GM23248 (cell line): ENCODE results near the gene RAB6B. TPM values are rescaled to one million over a fixed set of nuclear protein-coding genes. Genes with fewer than 3 reads are reported as not detected.

Experiments used
- DNase-seq: peaks from one replicate; pipeline ENCODE4 v3.0.0-alpha.2; 2015
- H2AFZ ChIP-seq: fragments of 200-600 bp; sonication (generic); 2 replicates; pipeline ENCODE4 v1.6.1; 2016; ENCODE audit warnings: antibody characterized with exemption
- H3F3A ChIP-seq: fragments of 200-600 bp; sonication (generic); 2 replicates; pipeline ENCODE4 v1.6.1; 2016; ENCODE audit warnings: mild to moderate bottlenecking, antibody characterized with exemption, mixed run types; ENCODE audit not compliant: insufficient read depth
- H3K27ac ChIP-seq: fragments of 200-600 bp; sonication (generic); 2 replicates; pipeline ENCODE4 v1.5.1; 2016; ENCODE audit warnings: mild to moderate bottlenecking
- H3K27me3 ChIP-seq: fragments of 200-600 bp; sonication (generic); replicated peaks from 2 replicates; pipeline ENCODE4 v1.6.1; 2016; ENCODE audit warnings: mild to moderate bottlenecking; ENCODE audit not compliant: insufficient read depth
- H3K36me3 ChIP-seq: fragments of 200-600 bp; sonication (generic); 2 replicates; pipeline ENCODE4 v1.6.1; 2016; ENCODE audit warnings: low read depth, mild to moderate bottlenecking
- H3K4me1 ChIP-seq: fragments of 200-600 bp; sonication (generic); 2 replicates; pipeline ENCODE4 v1.6.1; 2016; ENCODE audit warnings: mild to moderate bottlenecking; ENCODE audit not compliant: insufficient read depth
- H3K4me2 ChIP-seq: fragments of 200-600 bp; sonication (generic); one replicate; pipeline ENCODE4 v1.6.1; 2016; ENCODE audit warnings: mild to moderate bottlenecking; ENCODE audit not compliant: unreplicated experiment
- H3K4me3 ChIP-seq: fragments of 200-600 bp; sonication (generic); 2 replicates; pipeline ENCODE4 v1.5.1; 2016; ENCODE audit warnings: mild to moderate bottlenecking
- H3K79me2 ChIP-seq: fragments of 200-600 bp; sonication (generic); 2 replicates; pipeline ENCODE4 v1.6.1; 2016; ENCODE audit warnings: mild to moderate bottlenecking; ENCODE audit not compliant: insufficient read depth
- H3K9ac ChIP-seq: fragments of 200-600 bp; sonication (generic); 2 replicates; pipeline ENCODE4 v1.6.1; 2016; ENCODE audit warnings: mild to moderate bottlenecking
- H3K9me2 ChIP-seq: fragments of 200-600 bp; sonication (generic); 2 replicates; pipeline ENCODE4 v1.6.1; 2016; ENCODE audit warnings: mixed run types, mild to moderate bottlenecking, moderate library complexity; ENCODE audit not compliant: insufficient read depth
- H3K9me3 ChIP-seq: fragments of 200-600 bp; sonication (generic); one replicate; pipeline ENCODE4 v1.6.1; 2017; ENCODE audit warnings: low read depth
- H4K20me1 ChIP-seq: fragments of 200-600 bp; sonication (generic); 2 replicates; pipeline ENCODE4 v1.6.0; 2016; ENCODE audit not compliant: insufficient read depth
- EZH2 ChIP-seq: fragments of 200-600 bp; sonication (generic); IDR thresholded peaks from 2 replicates; pipeline ENCODE4 v1.6.1; 2018; ENCODE audit warnings: antibody characterized with exemption, mild to moderate bottlenecking; ENCODE audit not compliant: insufficient read depth, poor library complexity, severe bottlenecking
- EZH2phosphoT487 ChIP-seq: fragments of 200-600 bp; sonication (generic); IDR thresholded peaks from 2 replicates; pipeline ENCODE4 v1.6.1; 2018; ENCODE audit warnings: antibody characterized with exemption, moderate library complexity, mild to moderate bottlenecking, low read depth; ENCODE audit not compliant: insufficient read depth
- WGBS, 2 experiments: methylation state at CpG; one replicate each; pipeline ENCODE4 v1.1.6; 2015 to 2017; ENCODE audit warnings: low lambda C conversion rate in 2 of 2, low coverage in 1 of 2; ENCODE audit errors: missing lambda C conversion rate in 2 of 2; 5-methylcytosine and 5-hydroxymethylcytosine counted together
- in situ Hi-C: fragments of 300-500 bp; cut with MboI; formaldehyde crosslinking; loops from 2 replicates; pipeline ENCODE4 v1.15.0; 2020
- polyA plus RNA-seq: library from polyadenylated mRNA; unstranded; fragments of >200 nt; fragmentation: Nextera tagmentation; extraction: Ambion mirVana; gene quantifications from 2 replicates; pipeline ENCODE4 v1.2.1, GENCODE V29; 2016
- total RNA-seq: library from RNA; depleted of rRNA; stranded (reverse); fragments of >200 nt; shearing (Covaris generic); gene quantifications from 2 replicates; pipeline ENCODE4 v1.2.3, GENCODE V29; 2014

RAB6B gene
- total and polyA plus RNA-seq, 2 experiments from 2014 or later = 0.59 to 0.76 TPM

GRCh38 chr3:133933097-133934024 is 37.7 kb upstream of the RAB6B start:
- no peak for DNase-seq
- no peaks in the 10 kb centered on the region for H3K36me3 ChIP-seq
- H3K79me2 ChIP-seq = no peaks in the 10 kb centered on the region
- no peak overlapping the region for H3K9ac ChIP-seq
- H4K20me1 ChIP-seq = no peaks in the 10 kb centered on the region
- H2AFZ ChIP-seq = no peak overlapping the region
- H3K27me3 ChIP-seq = no peaks in the 10 kb centered on the region
- no peaks in the 10 kb centered on the region for H3K9me2 ChIP-seq
- no peaks in the 10 kb centered on the region for H3K9me3 ChIP-seq
- H3K4me2 ChIP-seq = no peak overlapping the region
- H3K27ac ChIP-seq = no peak overlapping the region
- in situ Hi-C loops = loop anchor here (10.0 to 25.0 kb wide), 2 partner anchors 261 to 554 kb away; partner anchors contain the start of genes ANAPC13 and CEP63
- no peak overlapping the region for H3K4me3 ChIP-seq
- no peak for TF ChIP-seq EZH2phosphoT487
- TF ChIP-seq EZH2 = no peak
- H3K4me1 ChIP-seq = peaks cover 6% of the 10 kb centered on the region
- no peaks in the 10 kb centered on the region for H3F3A ChIP-seq
- WGBS, 2 experiments = 83 to 90% methylated on average over 9 of the region's 9 CpGs

GRCh38 chr3:133932009-133932408 is 36.3 kb upstream of the RAB6B start:
- H3K9me3 ChIP-seq = no peaks in the 10 kb centered on the region
- H3K79me2 ChIP-seq = no peaks in the 10 kb centered on the region
- H3K4me1 ChIP-seq = 0 out of 2 replicates have a peak, but pooled peaks cover 2% of the 10 kb centered on the region
- no peak overlapping the region for H3K27ac ChIP-seq
- no peak for DNase-seq
- H2AFZ ChIP-seq = no peak overlapping the region
- 98% methylated on average over 6 of the region's 6 CpGs for WGBS, 2 experiments
- H3F3A ChIP-seq = no peaks in the 10 kb centered on the region
- H3K36me3 ChIP-seq = no peaks in the 10 kb centered on the region
- in situ Hi-C loops = loop anchor here (10.0 to 25.0 kb wide), 2 partner anchors 263 to 555 kb away; partner anchors contain the start of genes ANAPC13 and CEP63
- no peak for TF ChIP-seq EZH2phosphoT487
- TF ChIP-seq EZH2 = no peak
- H3K9me2 ChIP-seq = no peaks in the 10 kb centered on the region
- H3K9ac ChIP-seq = no peak overlapping the region
- H3K4me3 ChIP-seq = no peak overlapping the region
- H3K27me3 ChIP-seq = no peaks in the 10 kb centered on the region
- H4K20me1 ChIP-seq = no peaks in the 10 kb centered on the region
- no peak overlapping the region for H3K4me2 ChIP-seq

GRCh38 chr3:133931084-133931483 is 35.4 kb upstream of the RAB6B start:
- Histone ChIP-seq H3K36me3 (no peaks in the 10 kb centered on the region), H3K79me2 (no peaks in the 10 kb centered on the region), H2AFZ (no peak overlapping the region), H3K9me3 (no peaks in the 10 kb centered on the region), H3K4me3 (no peak overlapping the region), H3K4me2 (no peak overlapping the region), H3K9me2 (no peaks in the 10 kb centered on the region), H3K4me1 (0 out of 2 replicates have a peak, but pooled peaks cover 2% of the 10 kb centered on the region), H3K27me3 (no peaks in the 10 kb centered on the region), H3K27ac (no peak overlapping the region), H3F3A (no peaks in the 10 kb centered on the region), H3K9ac (no peak overlapping the region), H4K20me1 (no peaks in the 10 kb centered on the region)
- TF ChIP-seq EZH2 (no peak), EZH2phosphoT487 (no peak)
- WGBS, 2 experiments = 91 to 95% methylated on average over 8 of the region's 8 CpGs
- in situ Hi-C loops = loop anchor here (10.0 to 25.0 kb wide), 2 partner anchors 264 to 556 kb away; partner anchors contain the start of genes ANAPC13 and CEP63
- DNase-seq = no peak

GRCh38 chr3:133930341-133930933 is 34.8 kb upstream of the RAB6B start:
- no peaks in the 10 kb centered on the region for H3K9me3 ChIP-seq
- H3F3A ChIP-seq = no peaks in the 10 kb centered on the region
- 0 out of 2 replicates have a peak, but pooled peaks cover 2% of the 10 kb centered on the region for H3K4me1 ChIP-seq
- no peak overlapping the region for H3K9ac ChIP-seq
- no peaks in the 10 kb centered on the region for H3K79me2 ChIP-seq
- TF ChIP-seq EZH2 (no peak), EZH2phosphoT487 (no peak)
- H3K9me2 ChIP-seq = no peaks in the 10 kb centered on the region
- H3K4me2 ChIP-seq = no peak overlapping the region
- no peak overlapping the region for H3K4me3 ChIP-seq
- in situ Hi-C loops = loop anchor here (10.0 to 25.0 kb wide), 2 partner anchors 264 to 557 kb away; partner anchors contain the start of genes ANAPC13 and CEP63
- no peak overlapping the region for H3K27ac ChIP-seq
- no peaks in the 10 kb centered on the region for H3K27me3 ChIP-seq
- no peaks in the 10 kb centered on the region for H4K20me1 ChIP-seq
- H2AFZ ChIP-seq = no peak overlapping the region
- DNase-seq = peak; percentile 87
- WGBS, 2 experiments = 72 to 85% methylated on average over 1 of the region's 1 CpG
- no peaks in the 10 kb centered on the region for H3K36me3 ChIP-seq
